PFSK-1 (cell line): ENCODE data around the gene LACC1.

Source experiments
- POLR2AphosphoS5 ChIP-seq: IDR thresholded peaks from 2 replicates; pipeline ENCODE4 v1.6.1; 2012; ENCODE audit warnings: low read depth, mild to moderate bottlenecking, control low read depth, low read length, moderate library complexity
- REST ChIP-seq, 2 experiments: IDR thresholded peaks; 2 replicates each; pipeline versions ENCODE4 v1.6.1 to v1.8.0; 2011 to 2012; ENCODE audit warnings: low read depth in 2 of 2, low read length in 2 of 2, control low read depth in 1 of 2, inconsistent platforms in 1 of 2, mild to moderate bottlenecking in 1 of 2, moderate library complexity in 1 of 2; ENCODE audit not compliant: insufficient read depth in 1 of 2

- TF ChIP-seq POLR2AphosphoS5 (no peak), REST (IDR thresholded peaks at IDR 0.05; ENCODE audit: insufficient read depth in 1 of 2, low read depth in 2 of 2, low read length in 2 of 2) (no peak)
Measured at GRCh38 chr13:43880926-43881325, 1.2 kb downstream of the LACC1 start.
